HG03439 (cell line): ENCODE data around the gene UVRAG.
"Not testable (repeated sequence)": the region's sequence is repeated elsewhere in the genome, so short reads cannot be mapped to it uniquely, and the experiment has no call there.

ENCODE experiments used
- ATAC-seq: cut with Tn5 transposase; IDR thresholded peaks from one replicate; pipeline ENCODE4 v1.9.1; 2021; ENCODE audit warnings: mild to moderate bottlenecking, moderate library complexity; ENCODE audit not compliant: unreplicated experiment

Gene UVRAG

GRCh38 chr11:75910426-75911145 lies 95.6 kb downstream of the UVRAG start:
- no peak for ATAC-seq

GRCh38 chr11:75911459-75911858 lies 96.4 kb downstream of the UVRAG start:
- no peak for ATAC-seq

- ATAC-seq = no peak
Measured at GRCh38 chr11:75913984-75914383, 99.0 kb downstream of the UVRAG start.

GRCh38 chr11:75916882-75917281 lies 101.9 kb downstream of the UVRAG start:
- no peak for ATAC-seq

- no peak for ATAC-seq
Measured at GRCh38 chr11:75918331-75918730, 103.3 kb downstream of the UVRAG start.

GRCh38 chr11:75919525-75919924 lies 104.5 kb downstream of the UVRAG start:
- ATAC-seq = no peak

GRCh38 chr11:75920848-75921247 lies 105.8 kb downstream of the UVRAG start:
- ATAC-seq = no peak

GRCh38 chr11:75921808-75922207 lies 106.8 kb downstream of the UVRAG start:
- ATAC-seq = no peak

- no peak for ATAC-seq
Measured at GRCh38 chr11:75924966-75925784, 110.2 kb downstream of the UVRAG start.

- no peak for ATAC-seq
Measured at GRCh38 chr11:75925785-75926164, 110.8 kb downstream of the UVRAG start.

- ATAC-seq = no peak
Measured at GRCh38 chr11:75929706-75930105, 114.7 kb downstream of the UVRAG start.

GRCh38 chr11:75930534-75930933 lies 115.5 kb downstream of the UVRAG start:
- ATAC-seq = no peak

- ATAC-seq = no peak
Measured at GRCh38 chr11:75931124-75931523, 116.1 kb downstream of the UVRAG start.

- ATAC-seq = not testable (repeated sequence)
Measured at GRCh38 chr11:75933736-75934135, 118.7 kb downstream of the UVRAG start.

- ATAC-seq = no peak
Measured at GRCh38 chr11:75934851-75935250, 119.8 kb downstream of the UVRAG start.

GRCh38 chr11:75938543-75938942 lies 123.5 kb downstream of the UVRAG start:
- no peak for ATAC-seq

- no peak for ATAC-seq
Measured at GRCh38 chr11:75939516-75939915, 124.5 kb downstream of the UVRAG start.

GRCh38 chr11:75939992-75940391 lies 125.0 kb downstream of the UVRAG start:
- ATAC-seq = no peak

GRCh38 chr11:75940911-75941310 lies 125.9 kb downstream of the UVRAG start:
- ATAC-seq = no peak

- no peak for ATAC-seq
Measured at GRCh38 chr11:75944515-75944914, 129.5 kb downstream of the UVRAG start.

GRCh38 chr11:75945446-75945845 lies 130.4 kb downstream of the UVRAG start:
- ATAC-seq = no peak

GRCh38 chr11:75945947-75946346 lies 130.9 kb downstream of the UVRAG start:
- ATAC-seq = no peak
